Fibroblast of skin of back (primary cell): ENCODE measurements around the gene ATP9A.

Experiments
- DNase-seq: peaks from one replicate; pipeline ENCODE4 v3.0.0-alpha.2; 2013

Gene ATP9A

GRCh38 chr20:51624157-51624731 lies 143.9 kb downstream of the ATP9A start:
- DNase-seq, result peak; percentile 71

GRCh38 chr20:51623255-51623654 lies 144.9 kb downstream of the ATP9A start:
- no peak for DNase-seq

DNA sequence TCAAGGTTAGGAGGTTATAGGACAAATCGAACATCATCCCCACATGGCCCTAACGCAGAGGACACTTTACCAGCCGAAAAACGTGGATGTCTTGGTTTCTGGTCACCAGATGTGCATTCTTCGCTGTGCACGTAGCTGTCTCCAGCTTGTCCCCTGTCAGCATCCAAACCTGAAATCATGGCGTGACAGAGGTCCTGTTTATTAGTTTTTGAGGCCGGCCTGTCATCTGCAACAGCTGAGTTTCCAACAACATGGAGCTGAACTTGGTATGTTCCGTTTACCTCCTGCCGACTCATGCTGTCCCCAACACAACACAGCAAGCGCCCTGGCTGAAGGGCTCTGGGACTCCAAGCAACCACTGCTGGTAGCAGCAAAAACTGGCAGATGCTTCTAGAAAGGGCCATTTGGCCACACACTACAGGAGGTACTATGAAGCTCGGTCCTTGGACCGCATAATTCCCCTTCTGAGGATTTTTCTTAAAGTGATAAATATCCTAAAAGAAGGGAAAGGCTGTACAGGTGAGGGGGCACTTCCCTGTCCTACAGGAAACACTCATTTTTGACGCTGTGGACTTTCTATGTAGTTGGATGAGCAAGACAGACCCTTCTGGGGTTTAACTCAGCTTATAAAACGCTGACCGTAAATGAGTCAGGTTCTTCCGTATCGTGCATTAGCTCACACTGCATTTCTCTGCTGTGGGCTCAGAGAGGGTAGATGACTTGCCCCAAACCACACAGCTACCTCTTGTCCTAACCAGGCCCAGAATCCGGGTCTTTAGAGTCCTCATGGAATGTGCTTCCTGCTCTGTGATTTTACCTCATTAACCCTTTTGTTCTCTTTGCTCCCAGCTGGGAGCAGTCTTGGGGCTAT lies 146.0 kb downstream of the ATP9A start:
- peak; percentile 34 for DNase-seq

GRCh38 chr20:51620432-51620831 lies 147.8 kb downstream of the ATP9A start:
- DNase-seq, result no peak

GRCh38 chr20:51616060-51616459 lies 152.1 kb downstream of the ATP9A start:
- DNase-seq, result no peak

GRCh38 chr20:51614687-51615086 lies 153.5 kb downstream of the ATP9A start:
- no peak for DNase-seq

DNA sequence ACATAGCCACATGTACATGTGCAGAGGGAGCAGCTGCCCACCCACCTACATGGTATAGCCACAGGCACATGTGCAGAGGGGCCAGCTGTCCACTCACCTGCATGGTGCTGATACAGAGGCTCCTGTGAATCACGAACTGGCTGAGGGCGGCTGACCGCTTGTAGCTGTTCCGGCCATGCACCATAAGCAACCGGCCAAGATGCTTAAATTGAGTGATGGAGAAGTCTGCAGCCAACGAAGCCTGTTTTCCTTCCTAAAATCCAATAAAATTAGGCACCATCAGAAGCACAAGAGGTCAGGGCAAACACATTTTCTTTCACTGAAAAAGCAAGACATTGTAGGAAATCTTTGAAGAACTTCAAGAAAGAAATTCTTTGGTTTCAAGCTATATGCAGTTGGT lies 154.6 kb downstream of the ATP9A start:
- no peak for DNase-seq

DNA sequence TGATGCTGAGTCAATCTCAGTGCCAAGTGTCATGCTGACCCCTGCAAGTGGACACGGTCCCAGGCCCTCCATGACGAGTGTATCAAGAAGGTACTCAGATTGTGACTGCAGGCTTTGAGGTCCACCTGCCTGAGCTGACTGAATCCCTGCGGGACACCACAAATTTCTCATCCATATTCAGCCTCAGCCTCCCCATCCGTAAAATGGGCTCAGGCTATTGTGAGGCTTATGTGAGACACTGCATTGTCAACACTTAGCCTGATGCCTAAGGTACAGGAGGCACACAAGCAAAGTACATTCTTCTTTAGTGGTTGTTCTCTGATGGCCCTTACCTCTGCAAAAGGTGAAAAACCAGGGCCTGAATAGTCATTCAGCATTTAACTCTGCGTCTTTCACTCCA lies 155.3 kb downstream of the ATP9A start:
- no peak for DNase-seq

DNA sequence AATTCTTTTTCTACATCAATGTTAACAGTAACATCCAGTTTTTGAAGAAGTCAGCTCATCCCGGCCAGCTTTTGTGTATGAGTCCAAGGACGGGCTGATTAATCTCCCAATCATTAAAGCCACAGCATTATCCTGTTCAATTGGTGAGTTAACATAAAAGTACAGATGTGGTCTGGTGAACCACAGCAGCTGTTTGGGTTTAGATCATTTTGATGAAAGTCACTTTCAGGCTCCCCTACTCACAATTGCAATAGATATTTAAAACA lies 156.6 kb downstream of the ATP9A start:
- no peak for DNase-seq

GRCh38 chr20:51610761-51611624 lies 157.2 kb downstream of the ATP9A start:
- DNase-seq, result no peak

DNA sequence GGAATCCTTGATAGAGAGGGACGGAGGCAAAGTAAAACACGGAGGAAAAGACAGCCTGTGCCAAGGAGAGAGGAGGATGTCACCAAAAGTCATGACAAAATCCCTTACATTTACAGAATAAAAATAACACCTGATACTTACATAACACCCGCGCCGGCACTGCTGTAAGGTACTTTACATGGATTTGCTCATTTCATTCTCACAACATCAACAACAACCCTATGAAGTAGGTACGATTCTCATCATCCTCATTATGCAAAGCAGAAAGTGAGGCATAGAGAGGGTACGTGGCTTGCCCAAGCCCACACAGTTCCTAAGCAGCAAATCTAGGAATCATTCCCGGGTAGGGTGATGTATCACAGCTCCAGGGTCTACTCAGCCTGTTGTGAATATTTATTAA lies 158.1 kb downstream of the ATP9A start:
- no peak for DNase-seq

DNA sequence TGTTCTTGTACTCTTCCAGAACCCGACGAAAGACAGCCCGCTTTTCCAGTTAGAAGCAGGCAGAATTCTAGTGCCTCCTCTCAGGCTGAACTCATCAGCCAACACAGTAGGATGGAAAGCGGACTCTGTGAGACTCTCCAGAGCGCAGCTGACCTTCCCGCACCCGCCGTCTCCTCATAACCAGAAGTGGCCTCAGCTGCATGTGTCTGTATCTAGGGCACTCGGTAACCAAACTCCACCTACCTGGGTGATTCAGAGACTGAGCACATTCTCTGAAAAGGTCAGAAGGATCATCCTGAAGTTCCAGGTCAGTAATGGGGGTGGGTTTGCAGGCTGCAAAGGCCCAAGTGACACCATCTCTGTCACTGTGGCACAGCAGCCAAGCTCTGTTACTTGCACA lies 158.9 kb downstream of the ATP9A start:
- DNase-seq, result no peak

DNA sequence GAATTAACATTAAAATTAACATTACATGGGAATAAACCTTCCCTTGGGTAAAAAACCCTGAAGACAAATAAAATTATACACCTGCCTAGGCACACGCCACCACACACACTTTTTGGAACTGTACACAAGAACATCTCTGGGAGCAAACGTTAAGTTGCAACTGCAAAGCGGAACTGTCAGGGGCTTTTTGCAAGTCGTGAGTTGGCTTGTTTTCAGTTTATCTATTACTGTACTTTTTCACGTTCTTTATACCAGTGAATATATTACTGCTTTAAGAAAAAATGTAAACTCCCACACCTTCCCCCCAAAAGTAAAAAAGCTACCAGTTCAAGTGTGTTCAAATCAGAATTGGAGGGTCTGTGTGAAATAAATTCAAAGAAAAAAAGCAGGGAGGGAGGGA lies 160.1 kb downstream of the ATP9A start:
- no peak for DNase-seq

DNA sequence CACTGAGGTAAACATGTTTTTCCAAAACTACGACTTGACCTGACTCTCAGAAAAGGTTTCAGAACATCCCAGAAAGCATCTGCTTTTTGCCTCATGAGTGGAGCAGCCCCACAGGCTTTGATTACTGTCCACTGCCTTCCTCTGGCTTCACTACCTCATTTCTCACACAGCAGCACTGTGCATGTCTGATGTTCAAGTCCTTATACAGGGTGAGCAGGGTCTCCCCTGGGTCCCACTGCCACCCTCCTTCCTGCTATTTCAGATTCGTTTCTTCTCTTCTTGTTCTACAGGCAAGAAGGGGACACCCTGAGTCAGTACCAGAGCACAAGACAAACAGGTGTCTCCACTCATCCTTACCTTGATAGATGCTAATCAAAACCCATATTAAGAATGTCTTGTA lies 161.0 kb downstream of the ATP9A start:
- no peak for DNase-seq

- DNase-seq, result no peak
These were observed 163.3 kb downstream of the ATP9A start for GRCh38 chr20:51604851-51605250.

- no peak for DNase-seq
These were observed 166.1 kb downstream of the ATP9A start for GRCh38 chr20:51602131-51602530.

DNA sequence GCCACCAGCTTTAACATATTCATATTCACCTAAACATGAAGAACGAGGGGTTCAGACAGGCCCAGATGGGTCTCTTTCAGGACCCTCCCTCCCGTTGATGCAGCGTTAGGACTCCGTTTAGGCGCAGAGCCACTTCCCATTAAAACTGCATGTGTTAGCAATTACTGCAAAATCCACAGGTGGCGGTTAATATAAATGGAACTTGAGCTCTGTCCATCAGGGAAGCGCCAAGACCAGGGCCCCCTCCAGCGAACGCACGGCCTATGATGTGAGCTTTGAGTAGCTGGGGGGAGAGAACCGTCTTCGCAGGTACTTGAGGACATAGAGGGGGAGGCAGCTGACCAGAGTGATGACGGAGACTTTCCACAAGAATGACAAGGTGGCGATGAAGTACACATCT lies 167.2 kb downstream of the ATP9A start:
- no peak for DNase-seq

- DNase-seq, result peak; percentile 39
These were observed 168.2 kb downstream of the ATP9A start for GRCh38 chr20:51600016-51600420.

DNA sequence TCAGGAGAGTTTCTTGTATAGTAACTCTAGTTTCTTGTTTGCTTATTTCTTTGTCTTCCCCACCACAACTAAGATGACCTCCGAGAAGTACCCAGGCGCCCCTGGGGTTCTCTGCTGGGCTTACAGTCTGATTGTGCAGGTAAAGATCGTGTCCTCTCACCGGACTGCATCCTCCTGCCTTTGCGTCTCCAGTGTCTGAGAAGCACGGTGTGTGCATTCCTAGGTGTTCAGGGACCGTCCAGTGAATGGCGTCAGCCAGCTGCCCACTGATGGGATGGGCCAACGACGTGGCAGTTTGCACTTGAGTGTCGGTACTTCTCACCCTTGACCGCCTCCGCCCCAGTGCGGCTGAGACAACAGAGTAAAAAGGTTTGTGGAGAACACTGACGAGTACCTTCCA lies 169.6 kb downstream of the ATP9A start:
- no peak for DNase-seq

- no peak for DNase-seq
These were observed 170.6 kb downstream of the ATP9A start for GRCh38 chr20:51597389-51598231.

GRCh38 chr20:51596668-51597388 lies 171.4 kb downstream of the ATP9A start:
- DNase-seq, result peak; percentile 20

GRCh38 chr20:51595744-51596143 lies 172.4 kb downstream of the ATP9A start:
- no peak for DNase-seq
